Glomerular visceral epithelial cell (primary cell): Measurements from ENCODE around the gene E2F4.
A peak's percentile ranks its signal among the peaks of the same experiment; 100 is the strongest.

Experiments used
- DNase-seq: peaks from one replicate; pipeline ENCODE4 v3.0.0-alpha.2; 2016; ENCODE audit errors: extremely low spot score

E2F4 gene

DNA sequence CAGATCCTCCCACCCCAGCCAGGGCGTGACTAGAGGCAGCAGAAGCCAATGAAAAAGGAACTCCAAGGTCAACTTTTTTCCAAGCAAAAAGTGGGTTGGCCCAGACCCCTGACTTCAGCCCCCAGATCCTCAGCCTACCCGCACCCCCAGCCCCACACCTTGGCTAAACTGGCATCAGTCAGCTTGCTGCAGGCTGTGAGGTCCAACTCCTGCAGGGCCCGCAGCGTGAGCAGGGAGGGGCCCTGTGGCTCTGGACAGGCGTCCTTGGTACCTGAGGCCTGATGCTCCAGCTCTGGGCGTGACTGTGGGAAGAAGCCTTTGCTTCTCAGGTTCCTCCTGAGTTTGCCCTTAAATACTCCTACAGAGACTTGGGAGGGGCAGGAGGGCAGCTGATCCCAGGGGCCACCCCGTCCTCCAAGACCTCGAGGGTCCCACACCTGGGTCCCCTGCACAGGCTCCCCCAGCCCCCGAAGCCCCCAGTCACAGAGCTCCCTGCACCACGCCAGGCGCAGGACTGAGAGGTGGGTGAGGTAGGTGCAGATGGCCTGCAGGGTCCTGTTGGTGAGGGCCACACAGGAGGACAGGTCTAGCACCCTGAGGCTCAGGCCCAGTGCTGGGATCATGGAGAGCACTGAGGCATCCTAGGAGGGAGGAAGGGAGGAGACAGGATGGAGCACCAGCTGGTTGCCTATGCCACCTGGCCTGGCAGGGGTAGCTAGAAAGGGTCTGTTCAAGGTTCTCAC lies 16.4 kb downstream of the E2F4 start:
- no peak for DNase-seq

DNA sequence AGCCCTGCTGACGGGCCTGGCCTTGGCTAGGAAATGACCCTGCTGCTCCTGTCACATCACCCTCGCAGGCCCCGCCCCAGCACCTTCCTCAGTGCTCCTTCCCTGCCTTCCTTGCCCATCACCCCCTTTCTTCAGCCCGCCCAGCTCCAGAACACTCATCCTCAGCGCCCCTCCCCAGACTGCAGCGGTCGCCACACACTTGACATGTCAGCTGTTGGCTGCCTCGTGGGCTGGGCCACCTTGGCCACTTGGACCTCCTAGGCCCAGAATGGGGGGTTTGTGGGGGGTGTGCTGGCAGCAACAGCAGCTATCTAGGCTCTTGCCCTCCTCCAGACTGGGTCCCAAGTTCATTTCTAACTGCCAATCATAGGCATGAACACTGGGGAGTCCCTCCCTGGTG lies 17.6 kb downstream of the E2F4 start:
- DNase-seq: no peak

DNA sequence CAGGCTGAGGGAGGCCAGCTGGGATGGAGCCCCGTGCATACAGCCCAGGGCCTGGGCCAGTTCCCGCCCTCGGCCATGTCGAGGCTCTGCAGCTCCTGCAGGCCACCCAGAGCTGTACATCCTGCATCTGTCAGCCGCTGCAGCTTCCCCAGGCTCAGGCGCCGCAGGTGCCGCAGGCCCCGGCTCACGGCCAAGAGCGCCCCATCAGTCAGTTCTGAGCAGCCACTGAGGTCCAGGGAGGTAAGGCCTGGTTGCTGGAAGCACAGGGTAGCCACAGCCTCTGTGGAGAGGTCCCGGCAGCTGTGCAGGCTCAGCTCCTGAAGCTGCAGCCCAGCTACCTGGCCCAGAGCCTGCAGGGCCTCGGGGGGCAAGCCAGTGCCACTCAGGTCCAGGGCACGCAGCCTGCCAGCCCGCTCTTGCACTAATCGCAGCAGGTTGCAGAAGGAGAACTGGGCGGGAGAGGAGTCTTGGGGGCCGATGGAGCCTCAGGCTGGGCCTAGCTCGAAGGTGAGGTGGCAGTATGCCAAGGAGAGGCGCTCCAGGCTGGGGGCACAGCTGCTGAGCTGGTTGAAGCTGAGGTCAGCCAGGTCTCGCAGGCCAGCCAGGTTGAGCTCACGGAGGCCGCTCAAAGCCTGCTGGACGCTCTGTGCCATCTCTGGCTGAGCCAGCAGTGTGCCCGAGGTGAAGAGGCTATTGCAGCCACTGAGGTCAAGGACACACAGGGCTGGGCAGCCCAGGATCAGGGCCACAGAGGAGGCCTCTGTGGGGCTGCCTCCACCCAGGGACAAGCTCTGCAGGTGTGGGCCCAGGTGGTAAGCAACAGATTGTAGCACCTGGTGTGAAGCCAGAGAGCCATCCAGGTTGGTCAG lies 18.3 kb downstream of the E2F4 start:
- DNase-seq: no peak

DNA sequence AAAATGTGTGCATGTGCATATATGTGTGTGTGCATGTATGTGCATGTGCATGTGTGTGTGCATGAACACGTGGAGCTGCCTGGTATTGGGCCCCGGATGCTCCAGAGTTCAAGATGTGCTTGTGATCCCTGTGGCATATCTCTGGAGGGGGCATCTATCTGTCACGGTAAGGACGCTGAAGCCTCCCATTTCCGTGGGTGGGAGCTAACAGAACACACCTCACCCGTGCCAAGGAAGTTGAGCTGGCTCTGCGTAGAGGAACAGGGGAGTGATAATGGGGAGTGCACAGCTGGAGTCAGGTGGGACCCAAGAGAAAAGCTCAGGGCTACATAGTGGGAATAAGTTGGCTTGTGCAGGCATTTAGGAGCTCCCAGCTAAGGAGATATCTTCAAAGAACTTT lies 19.7 kb downstream of the E2F4 start:
- no peak for DNase-seq

DNA sequence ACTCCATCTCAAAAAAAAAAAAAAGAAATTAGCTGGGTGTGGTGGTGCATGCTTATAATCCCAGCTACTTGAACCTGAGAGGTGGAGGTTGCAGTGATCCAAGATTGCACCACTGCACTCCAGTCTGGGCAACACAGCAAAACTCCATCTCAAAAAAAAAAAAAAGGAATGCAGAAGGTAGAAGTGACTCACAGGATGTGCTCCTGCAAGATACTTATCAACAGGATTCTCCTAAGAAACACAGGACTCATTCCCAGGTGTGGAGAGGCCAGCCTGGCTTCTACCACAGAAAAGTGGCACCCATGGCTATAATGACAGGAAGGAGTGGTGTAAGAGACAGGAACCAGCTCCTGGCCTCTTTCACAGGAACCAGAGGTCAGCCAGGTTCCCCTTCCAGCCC lies 20.8 kb downstream of the E2F4 start:
- DNase-seq: peak; percentile 19

DNA sequence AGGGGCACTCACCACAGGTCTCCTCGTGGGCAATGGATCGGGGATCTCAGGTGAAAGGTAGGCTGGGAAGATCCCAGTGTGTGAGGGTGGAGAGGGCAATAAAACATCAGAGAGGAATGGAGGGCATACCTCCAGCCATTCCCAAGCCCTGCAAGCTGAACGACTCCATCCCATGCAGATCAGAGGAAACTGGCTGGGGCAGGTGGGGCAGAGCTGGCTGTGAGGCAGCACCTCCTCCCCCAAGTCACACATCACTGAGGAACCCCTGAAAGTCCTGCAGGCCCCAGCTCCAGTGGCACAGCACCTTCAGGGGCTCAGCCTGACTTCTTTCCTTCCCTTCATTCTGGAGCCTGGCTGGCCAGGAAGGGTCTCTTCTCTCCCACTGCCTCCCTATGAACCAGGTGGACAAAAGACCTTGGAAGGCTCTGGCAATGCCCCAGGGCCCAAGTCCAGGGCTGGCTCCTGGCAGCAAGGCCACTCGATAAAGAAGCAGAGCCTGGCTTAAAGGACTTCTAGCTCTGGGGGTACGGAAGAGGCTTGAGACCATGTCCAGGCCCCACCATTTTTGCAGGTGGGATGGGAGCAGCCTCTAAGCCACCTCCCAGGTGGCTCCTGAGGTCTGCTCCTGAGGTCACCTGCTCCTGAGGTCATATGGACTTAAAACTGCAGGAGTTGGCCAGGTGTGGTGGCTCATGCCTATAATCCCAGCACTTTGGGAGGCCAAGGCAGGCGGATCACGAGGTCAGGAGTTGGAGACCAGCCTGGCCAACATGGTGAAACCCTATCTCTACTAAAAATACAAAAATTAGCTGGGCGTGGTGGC lies 21.5 kb downstream of the E2F4 start:
- DNase-seq: no peak

DNA sequence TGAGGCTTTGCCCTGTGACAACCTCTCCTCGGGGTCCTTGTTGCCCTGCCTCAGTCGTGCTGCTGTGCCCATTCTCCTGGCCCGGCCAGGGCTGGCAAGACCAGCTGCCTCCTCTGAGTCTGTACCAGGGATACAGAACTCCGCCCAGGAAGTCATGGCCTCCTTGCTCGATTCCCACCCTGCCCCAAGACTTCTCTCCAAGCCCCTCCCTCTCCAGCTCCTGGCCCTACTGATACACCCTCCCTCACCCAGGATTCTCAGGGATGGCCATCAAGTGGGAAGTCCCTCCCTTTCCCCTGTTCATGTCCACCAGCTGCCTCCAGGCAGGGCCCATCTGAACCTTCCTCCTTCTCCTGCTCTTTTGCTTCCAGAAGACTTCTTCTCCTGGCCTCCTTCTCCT lies 23.8 kb downstream of the E2F4 start:
- no peak for DNase-seq

DNA sequence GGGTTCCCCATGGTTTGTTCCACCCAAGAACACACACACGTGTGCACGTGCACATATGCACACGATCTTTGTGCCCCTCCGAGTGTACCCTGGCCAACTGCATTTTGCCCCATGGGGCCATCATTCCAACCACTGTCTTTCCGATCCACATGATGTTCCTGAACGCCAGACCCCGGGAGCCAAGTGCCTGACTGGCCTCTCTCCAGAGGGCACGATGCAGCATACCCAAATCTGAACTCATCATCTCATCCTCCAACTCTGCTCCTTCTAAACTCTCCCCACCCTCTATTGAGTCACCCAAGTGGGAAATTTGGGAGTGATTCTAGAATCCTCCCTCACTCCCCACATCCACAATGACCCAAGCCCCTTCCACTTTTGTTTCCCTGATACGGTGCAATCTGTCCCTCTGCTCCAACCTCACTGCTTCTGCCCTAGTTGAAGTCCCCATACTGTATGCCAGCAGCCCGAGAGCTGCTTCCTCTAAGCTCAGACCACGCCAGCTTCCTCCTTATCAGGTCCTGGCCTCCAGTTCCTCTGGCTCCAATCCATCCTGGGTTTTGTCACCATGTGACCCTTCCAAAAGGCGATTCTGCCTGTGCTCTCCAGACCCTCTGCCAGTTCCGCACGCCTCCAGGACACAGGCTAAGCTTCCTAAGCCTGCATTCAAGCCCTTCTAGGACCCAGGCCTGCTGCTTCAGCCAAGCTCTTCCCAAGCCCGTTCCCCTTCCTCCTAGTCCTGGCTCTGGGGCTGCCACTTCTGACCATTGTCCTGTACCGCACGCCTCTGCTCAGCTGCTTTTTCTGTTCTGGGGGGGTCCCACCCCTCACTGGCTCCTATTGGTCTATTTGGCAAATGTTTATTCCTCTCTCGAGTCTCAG lies 24.9 kb downstream of the E2F4 start:
- DNase-seq: no peak

DNA sequence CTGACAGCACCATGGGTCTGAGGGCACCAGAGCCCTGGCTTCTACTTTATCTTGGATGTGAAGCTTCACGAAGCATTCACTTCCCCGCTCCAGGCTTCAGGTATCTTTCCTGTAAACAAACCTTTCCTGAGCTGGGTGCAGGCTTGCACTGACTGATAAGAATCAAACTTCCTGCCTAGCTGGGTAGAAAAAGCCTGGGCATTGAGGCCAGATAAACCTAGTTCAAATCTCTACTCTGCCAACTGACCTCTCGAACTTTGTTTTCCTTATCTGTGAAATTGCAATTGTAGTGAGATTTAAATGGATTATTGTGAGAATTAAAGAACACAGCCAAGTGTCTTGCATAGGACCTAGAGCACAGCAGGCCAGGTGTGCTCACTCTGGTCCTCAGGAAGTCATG lies 32.0 kb downstream of the E2F4 start:
- no peak for DNase-seq

DNA sequence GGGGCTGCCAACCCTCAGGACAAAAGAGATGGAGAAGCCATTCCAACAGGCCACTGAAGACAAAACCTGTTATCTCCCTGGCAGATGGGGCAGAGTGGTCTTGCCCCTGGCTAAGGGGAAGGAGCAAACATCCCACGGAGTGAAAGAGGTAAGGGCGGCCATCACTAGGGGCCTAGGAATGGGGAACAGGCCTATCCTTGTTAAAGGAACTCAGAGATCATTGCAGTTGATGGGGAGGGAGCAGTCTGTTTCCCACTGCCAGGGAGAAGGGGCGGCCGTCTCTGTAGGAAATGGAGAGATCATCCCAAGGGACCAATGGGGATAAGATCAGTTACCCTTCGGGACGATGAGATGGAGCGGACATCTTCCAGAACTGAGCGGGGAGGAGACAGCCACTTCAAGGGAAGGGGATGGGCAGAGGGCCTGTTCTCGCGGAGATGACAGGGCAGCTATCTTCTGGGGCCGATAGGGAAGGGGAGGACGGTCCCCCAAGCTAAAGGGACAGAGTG lies 34.4 kb downstream of the E2F4 start:
- no peak for DNase-seq

DNA sequence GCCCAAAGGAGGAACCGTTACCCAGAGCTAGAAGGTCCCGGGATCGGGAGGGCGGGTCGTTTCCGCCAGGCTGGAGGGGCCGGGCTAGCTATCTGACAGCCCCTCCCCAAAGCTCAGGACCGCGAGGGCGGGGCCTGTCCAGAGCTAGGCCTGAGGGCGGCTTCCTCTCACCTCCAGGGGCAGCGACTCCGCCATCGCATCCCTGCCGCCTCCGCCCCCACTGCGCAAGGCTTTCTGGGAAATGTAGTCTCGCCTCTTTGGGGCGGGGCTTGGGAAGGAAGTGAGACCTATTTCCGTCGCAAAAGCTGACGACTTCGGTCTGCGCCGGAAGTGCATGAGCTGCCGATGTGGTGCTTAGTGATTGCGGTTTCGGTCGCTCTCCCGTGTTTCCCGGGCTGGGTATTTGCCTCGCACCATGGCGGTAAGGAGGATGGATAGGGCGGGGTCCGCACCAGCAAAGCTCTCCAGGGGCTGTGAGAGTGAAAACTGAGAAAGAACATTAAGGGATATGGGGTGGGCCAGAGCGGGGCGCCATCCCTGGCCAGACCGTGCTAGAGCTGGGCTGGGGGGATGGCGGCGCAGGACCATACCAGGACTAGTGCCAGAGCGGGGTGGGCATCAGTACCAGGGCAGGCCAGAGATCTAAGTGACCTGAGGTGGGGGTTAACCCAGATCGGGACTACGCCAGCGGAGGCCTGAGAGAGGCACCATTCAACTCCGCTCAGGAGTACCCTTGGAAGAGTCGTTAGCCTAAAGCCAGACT lies 35.0 kb downstream of the E2F4 start, which contains the start of gene TMEM208:
Gene TMEM208 (plus strand): TSS at position 327 of the 763 bp plus-strand sequence. CDS start 89 bp downstream, at position 416.
- DNase-seq: peak; percentile 98

DNA sequence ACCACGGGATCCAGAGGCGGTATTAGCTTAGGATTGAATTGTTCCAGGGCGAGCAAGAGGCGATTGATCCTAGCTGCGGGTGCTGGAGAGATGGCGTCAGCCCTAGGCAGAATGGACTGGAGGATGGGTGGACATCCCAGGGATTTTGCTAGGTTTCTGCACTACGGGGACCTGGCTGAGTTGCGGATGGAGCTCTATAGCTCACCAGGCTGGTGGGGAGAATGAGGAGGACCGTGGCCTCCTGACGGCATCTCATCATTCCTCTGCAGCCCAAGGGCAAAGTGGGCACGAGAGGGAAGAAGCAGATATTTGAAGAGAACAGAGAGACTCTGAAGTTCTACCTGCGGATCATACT lies 35.6 kb downstream of the E2F4 start:
- no peak for DNase-seq

DNA sequence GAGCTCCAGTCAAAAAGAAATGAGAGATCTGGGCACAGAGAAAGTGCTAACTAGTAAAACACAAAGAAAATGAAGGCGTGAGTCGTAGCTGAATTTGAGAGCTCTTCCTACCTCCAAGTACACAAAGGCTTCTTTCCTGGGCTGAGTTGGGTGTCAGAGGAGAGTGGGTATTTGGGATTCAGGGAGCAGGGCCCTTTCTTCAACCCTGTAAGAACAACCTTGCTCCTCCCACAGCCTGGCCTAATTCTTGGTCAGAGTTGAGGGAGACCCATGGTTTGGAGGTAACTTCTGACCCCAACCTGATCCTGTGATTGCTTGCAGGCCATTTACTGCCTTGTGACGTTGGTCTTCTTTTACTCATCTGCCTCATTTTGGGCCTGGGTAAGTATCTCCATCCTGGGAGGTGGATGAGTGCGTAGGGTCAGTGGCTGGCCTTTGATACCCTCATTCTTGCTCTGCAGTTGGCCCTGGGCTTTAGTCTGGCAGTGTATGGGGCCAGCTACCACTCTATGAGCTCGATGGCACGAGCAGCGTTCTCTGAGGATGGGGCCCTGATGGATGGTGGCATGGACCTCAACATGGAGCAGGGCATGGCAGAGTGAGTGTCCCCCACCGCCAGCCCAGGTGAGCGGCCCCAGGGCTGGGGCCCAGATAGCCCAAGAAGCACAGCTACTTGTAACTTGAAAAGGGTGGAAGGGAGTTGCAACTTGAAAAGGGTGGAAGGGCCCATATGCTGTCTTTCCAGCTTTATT lies 36.3 kb downstream of the E2F4 start:
- no peak for DNase-seq

DNA sequence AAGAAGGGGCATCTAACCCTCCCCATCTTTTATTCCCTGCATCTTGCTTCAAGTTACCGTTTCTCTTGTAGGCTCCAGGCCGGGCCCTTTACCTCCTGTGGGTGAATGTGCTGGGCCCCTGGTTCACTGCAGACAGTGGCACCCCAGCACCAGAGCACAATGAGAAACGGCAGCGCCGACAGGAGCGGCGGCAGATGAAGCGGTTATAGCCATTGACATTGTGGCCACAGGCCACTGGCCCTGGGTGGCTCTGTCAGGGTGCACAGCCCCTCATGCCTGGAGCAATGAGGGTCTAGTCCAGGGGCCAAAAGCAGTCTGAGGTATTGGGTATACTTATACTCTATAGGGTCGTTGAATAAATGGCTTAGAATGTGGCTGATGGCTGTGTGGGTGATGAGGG lies 37.0 kb downstream of the E2F4 start:
- DNase-seq: no peak

DNA sequence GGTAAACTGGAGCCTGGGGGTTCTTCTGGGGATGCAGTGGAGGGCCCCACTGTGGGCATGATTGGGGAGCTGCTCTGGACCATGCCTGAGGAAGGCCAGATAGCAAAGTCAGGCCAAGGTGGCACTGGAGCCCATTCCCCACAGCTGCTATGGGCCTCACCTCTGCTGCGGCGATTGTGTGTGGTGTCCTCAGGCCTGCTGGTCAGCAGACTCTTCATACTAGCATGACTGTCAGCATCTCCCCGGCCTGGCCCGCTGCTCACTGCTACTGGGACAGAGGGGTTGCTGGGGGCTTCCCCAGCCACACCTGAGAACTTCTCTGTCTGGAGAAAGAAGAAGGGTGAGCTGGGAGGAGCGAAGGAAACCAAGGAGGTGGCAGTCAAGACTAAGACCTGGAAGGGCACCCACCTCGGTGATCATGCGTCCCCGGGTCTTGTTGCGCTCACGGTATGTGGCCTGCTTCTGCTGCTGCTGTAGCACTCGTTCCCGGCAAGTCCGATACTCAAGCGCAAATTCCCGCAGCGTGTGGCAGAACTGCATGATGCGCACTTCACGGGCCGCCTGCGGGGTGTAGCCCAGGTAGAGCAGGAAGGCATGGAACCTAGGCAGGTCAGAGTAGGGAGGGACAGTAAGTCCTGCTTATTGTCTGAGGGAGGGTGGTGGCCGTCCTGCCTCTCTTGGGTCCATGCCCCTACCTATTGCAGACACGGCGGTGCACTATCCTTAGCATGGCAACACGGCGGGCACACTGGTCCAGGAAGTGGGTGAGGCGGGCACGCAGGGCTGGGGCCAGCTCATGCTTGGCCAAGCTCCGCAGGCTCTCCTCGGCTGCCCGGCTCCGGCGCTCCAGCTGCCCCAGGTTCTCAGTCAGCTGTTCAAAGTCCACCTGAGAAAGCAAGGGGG lies 38.2 kb downstream of the E2F4 start:
- DNase-seq: no peak

DNA sequence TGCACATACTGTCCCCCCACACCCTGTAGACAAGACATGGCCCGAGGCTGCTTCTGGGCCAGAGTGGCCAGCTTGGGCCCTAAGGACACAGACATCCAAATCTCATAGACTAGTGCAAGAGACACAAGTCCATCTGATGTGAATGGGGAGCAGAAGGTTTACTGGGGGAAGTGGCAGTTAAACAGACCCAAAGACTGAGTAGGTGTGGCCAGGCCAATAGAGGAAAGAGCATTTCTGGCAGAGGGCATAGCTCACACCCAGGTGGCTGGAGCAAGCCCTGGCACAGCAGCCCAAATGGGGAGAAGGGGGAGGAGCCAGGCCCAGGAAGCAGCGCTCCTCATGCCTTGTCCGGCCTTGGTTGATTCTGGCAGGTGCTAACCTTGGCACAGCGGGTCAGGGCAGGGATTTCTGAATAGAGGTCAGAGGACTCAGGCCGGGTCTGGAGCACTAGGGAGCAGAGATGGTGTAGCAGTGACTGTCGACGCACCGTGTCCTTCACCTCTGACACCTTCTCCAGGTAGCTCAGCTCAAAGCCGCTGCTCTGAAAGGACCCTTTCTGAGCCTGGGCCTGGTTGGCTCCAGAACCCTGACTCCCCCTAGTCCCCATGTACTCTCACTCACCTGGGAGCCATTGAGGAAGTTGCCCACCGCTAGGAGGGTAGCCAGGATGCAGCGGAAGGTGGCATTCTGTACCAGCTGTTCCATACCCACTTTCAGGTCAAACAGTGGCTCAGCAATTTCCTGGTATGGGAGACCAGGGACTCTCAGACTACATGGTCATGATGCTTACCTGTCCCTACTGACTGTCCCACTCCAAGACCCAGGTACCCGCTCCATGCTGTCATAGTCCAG lies 39.1 kb downstream of the E2F4 start:
- no peak for DNase-seq

DNA sequence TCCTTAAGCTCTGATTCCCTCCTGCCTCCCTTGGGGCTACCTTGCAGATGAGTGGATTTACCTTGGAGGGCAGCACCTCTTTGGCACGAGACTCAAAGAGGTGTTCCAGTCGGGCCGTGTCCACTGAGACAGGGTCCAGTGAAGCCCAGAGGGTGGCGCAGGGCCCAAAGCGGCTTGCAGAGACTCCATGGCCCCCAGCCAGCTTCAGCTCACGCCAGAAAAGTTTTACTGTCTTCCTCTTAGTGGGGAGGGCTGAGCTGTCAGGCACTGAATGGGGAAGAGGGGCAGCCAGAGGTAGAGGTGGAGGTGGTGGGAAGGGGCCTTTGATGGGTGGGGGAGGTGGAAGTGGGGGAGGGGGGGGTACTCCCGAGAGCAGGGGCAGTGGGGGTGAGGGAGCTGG lies 41.6 kb downstream of the E2F4 start:
- no peak for DNase-seq

DNA sequence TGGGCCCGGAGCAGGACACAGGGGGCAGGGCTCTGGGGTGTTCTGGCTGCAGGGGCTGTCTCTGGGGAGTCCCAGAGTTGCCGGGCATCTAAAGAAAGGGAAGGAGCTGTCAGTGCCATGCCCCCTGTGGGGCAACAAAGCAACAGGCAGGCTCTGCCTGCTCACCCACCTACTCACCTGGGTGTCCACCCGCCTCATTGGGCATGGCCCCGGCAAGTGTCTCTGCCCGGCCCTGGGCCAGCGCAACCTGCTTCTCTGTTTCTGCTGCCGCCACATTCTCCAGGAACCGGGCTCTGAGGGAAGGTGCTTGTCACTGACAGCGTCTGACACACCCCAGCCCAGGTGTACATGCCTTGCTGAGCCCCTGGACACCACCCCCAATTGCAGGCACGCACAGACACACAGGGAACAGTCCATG lies 42.2 kb downstream of the E2F4 start:
- no peak for DNase-seq
